Activated B cell treated with CpG ODN at 0.5 μM for 24 hours (primary cell): ENCODE measurements around the gene RMDN2. TPM values are rescaled to one million over a fixed set of nuclear protein-coding genes. Genes with fewer than 3 reads are reported as not detected.

Source experiments
- ATAC-seq: fragments of 200-7000 bp; cut with Tn5 transposase; one replicate; pipeline ENCODE4 v1.10.0; 2021; ENCODE audit warnings: low read depth, mild to moderate bottlenecking, moderate library complexity
- CTCF ChIA-PET: fragments of 350-600 bp; sonication (Branson Sonifier 250); formaldehyde crosslinking; loops from one replicate; lab custom pipeline; 2021; ENCODE audit warnings: antibody characterized with exemption; lab: Charles Lee
- POLR2A ChIA-PET: fragments of 350-600 bp; sonication (Branson Sonifier 250); formaldehyde crosslinking; loops from one replicate; lab custom pipeline; 2021; ENCODE audit warnings: antibody characterized with exemption; lab: Charles Lee
- DNase-seq: peaks from one replicate; pipeline ENCODE4 v3.0.0; 2022
- H3K27ac Mint-ChIP-seq: one replicate; pipeline ENCODE4 v1.8.0; 2020; ENCODE audit warnings: mixed read lengths
- H3K27me3 Mint-ChIP-seq: one replicate; pipeline ENCODE4 v1.8.0; 2021; ENCODE audit warnings: mixed read lengths
- H3K36me3 Mint-ChIP-seq: one replicate; pipeline ENCODE4 v1.8.0; 2021; ENCODE audit warnings: low read depth, mixed read lengths
- H3K4me1 Mint-ChIP-seq: one replicate; pipeline ENCODE4 v1.8.0; 2021; ENCODE audit warnings: mixed read lengths
- H3K4me3 Mint-ChIP-seq: one replicate; pipeline ENCODE4 v1.8.0; 2020; ENCODE audit warnings: mild to moderate bottlenecking, mixed read lengths
- H3K9me3 Mint-ChIP-seq: one replicate; pipeline ENCODE4 v1.8.0; 2020; ENCODE audit warnings: mixed read lengths
- CTCF ChIP-seq: fragments of 200-600 bp; IDR thresholded peaks from one replicate; pipeline ENCODE4 v1.8.0; 2022; ENCODE audit warnings: antibody characterized with exemption, mild to moderate bottlenecking
- intact Hi-C: fragments of 100-400 bp; cut with micrococcal nuclease; formaldehyde crosslinking; loops from one replicate; pipeline ENCODE4 v1.15.1; 2024
- total RNA-seq: library from RNA; stranded (reverse); gene quantifications from 2 replicates; pipeline ENCODE4 v1.2.3, GENCODE V29; 2022

Gene RMDN2, protein sequence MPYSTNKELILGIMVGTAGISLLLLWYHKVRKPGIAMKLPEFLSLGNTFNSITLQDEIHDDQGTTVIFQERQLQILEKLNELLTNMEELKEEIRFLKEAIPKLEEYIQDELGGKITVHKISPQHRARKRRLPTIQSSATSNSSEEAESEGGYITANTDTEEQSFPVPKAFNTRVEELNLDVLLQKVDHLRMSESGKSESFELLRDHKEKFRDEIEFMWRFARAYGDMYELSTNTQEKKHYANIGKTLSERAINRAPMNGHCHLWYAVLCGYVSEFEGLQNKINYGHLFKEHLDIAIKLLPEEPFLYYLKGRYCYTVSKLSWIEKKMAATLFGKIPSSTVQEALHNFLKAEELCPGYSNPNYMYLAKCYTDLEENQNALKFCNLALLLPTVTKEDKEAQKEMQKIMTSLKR
- total RNA-seq = 7.0 TPM in 2 replicates

- POLR2A ChIA-PET = interaction anchor here (0.9 to 2.5 kb wide), 6 partner anchors 9 to 828 kb away, joined by 3 to 34 read pairs (median 6); no protein-coding TSS in a partner anchor
- ATAC-seq (peak; percentile 91), DNase-seq (peak; percentile 86)
- peaks cover 9% of the 10 kb centered on the region for H3K36me3 Mint-ChIP-seq
- H3K4me1 Mint-ChIP-seq = peaks cover 28% of the 10 kb centered on the region
- peak within 1 kb of the TSS; percentile 93 for H3K27ac Mint-ChIP-seq
- TF ChIP-seq CTCF = no peak
- CTCF ChIA-PET = interaction anchor here (1.0 to 3.0 kb wide), 3 partner anchors 10 to 349 kb away, joined by 3 to 16 read pairs (median 4); no protein-coding TSS in a partner anchor
- H3K9me3 Mint-ChIP-seq = no peaks in the 10 kb centered on the region
- intact Hi-C loops = loop anchor here (1.0 to 5.0 kb wide), 8 partner anchors 9 to 958 kb away; partner anchors contain the start of genes ATL2, SRSF7 and STRN
- no peaks in the 10 kb centered on the region for H3K27me3 Mint-ChIP-seq
- peak within 1 kb of the TSS; percentile 96 for H3K4me3 Mint-ChIP-seq
Observed at GRCh38 chr2:37925063-37925897, at the start of gene RMDN2. Gene RMDN2 (plus strand): TSS chr2:37925287. CDS start chr2:37929278, 3,991 bp downstream.

- H3K36me3 Mint-ChIP-seq = no peaks in the 10 kb centered on the region
- H3K9me3 Mint-ChIP-seq = no peaks in the 10 kb centered on the region
- no peak overlapping the region for H3K27ac Mint-ChIP-seq
- H3K4me1 Mint-ChIP-seq = peaks cover 2% of the 10 kb centered on the region
- intact Hi-C loops = no loop called here
- no peak for DNase-seq
- ChIA-PET POLR2A (no interaction called here), CTCF (interaction anchor here (1.1 to 7.2 kb wide), 5 partner anchors 16 to 707 kb away, joined by 3 to 85 read pairs (median 23); no protein-coding TSS in a partner anchor)
- no peak for TF ChIP-seq CTCF
- no peak for ATAC-seq
- H3K27me3 Mint-ChIP-seq = peaks cover 10% of the 10 kb centered on the region
- no peak overlapping the region for H3K4me3 Mint-ChIP-seq
Observed at GRCh38 chr2:37875403-37875906, 49.6 kb upstream of the RMDN2 start.

DNA sequence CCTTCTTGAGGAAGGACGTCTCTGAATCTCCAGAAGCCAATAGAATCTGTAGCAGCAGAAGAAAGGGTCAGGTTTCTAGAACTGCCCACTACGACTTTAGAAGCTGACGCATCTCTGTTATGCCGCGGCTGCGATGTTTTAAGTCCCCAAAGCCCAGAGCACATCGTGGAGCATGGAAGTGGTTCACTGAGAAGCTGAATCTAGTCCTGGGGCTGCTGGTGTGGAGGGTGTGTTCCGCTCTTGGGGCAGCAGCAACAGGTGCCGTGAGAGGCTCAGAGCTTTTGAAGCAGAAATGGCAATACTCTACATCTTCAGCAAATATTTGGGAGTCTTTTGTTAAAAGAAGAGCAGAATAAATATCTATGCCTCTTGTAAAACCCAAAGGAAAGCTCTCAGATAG, 48.9 kb upstream of the RMDN2 start:
- ATAC-seq (no peak), DNase-seq (no peak)
- no peak for TF ChIP-seq CTCF
- ChIA-PET CTCF (interaction anchor here (0.5 to 7.2 kb wide), 11 partner anchors 10 to 708 kb away, joined by 3 to 85 read pairs (median 5); no protein-coding TSS in a partner anchor), POLR2A (no interaction called here)
- H3K4me1 Mint-ChIP-seq = peaks cover 5% of the 10 kb centered on the region
- no peak overlapping the region for H3K4me3 Mint-ChIP-seq
- peaks cover 16% of the 10 kb centered on the region for H3K27me3 Mint-ChIP-seq
- H3K9me3 Mint-ChIP-seq = no peaks in the 10 kb centered on the region
- no peak overlapping the region for H3K27ac Mint-ChIP-seq
- H3K36me3 Mint-ChIP-seq = no peaks in the 10 kb centered on the region
- intact Hi-C loops = loop anchor here (2.0 kb wide), 1 partner anchor 1095 kb away; no protein-coding TSS in a partner anchor

- Mint-ChIP-seq H3K4me3 (no peak overlapping the region), H3K9me3 (no peaks in the 10 kb centered on the region), H3K27ac (no peak overlapping the region), H3K27me3 (peaks cover 21% of the 10 kb centered on the region), H3K36me3 (no peaks in the 10 kb centered on the region), H3K4me1 (peaks cover 3% of the 10 kb centered on the region)
- TF ChIP-seq CTCF = peak; percentile 76
- ATAC-seq (peak; percentile 57), DNase-seq (no peak)
- intact Hi-C loops = loop anchor here (1.0 to 2.0 kb wide), 6 partner anchors 45 to 1097 kb away; no protein-coding TSS in a partner anchor
- ChIA-PET CTCF (interaction anchor here (0.8 to 7.2 kb wide), 25 partner anchors 12 to 1099 kb away, joined by 3 to 85 read pairs (median 4); partner anchors contain the start of genes CEBPZ and NDUFAF7), POLR2A (interaction anchor here (1.1 kb wide), 1 partner anchor 481 kb away, joined by 3 read pairs; no protein-coding TSS in a partner anchor)
Observed at GRCh38 chr2:37877457-37878315, 47.4 kb upstream of the RMDN2 start.
